Measurements from ENCODE around the gene PIPOX. TPM values are rescaled to one million over a fixed set of nuclear protein-coding genes. Genes with fewer than 3 reads are reported as not detected.

The PIPOX gene
- total and polyA plus RNA-seq, 2 donors from 2014 or later = 2.8 to 78.0 TPM

GRCh38 chr17:29066606-29067005, 23.7 kb downstream of the PIPOX start:
- intact Hi-C loops (cut with DNase I) = no loop called here
- no peaks in the 10 kb centered on the region for H3K27me3 ChIP-seq (ENCODE audit: control insufficient read depth, insufficient read depth, low read length)
- TF ChIP-seq CTCF (IDR thresholded peaks at IDR 0.05; ENCODE audit: borderline replicate concordance, extremely low read depth, insufficient read depth) = no peak
- no peaks in the 10 kb centered on the region for H3K36me3 ChIP-seq (ENCODE audit: control insufficient read depth in 2 of 3, insufficient read depth in 3 of 3, low read length in 3 of 3)
- H3K27ac ChIP-seq (ENCODE audit: low read depth in 2 of 2, low read length in 2 of 2) = no peak overlapping the region
- H3K4me3 ChIP-seq (ENCODE audit: low read length in 3 of 3) = no peak overlapping the region
- no peaks in the 10 kb centered on the region for H3K9me3 ChIP-seq (ENCODE audit: control insufficient read depth in 2 of 3, insufficient read depth in 1 of 3, low read length in 3 of 3)
- DNase-seq = no peak
- no peak for FAIRE-seq
- H3K4me1 ChIP-seq (ENCODE audit: control insufficient read depth in 2 of 3, insufficient read depth in 2 of 3, low read depth in 1 of 3, low read length in 3 of 3) = no peaks in the 10 kb centered on the region
- H3K9ac ChIP-seq (ENCODE audit: low read length in 3 of 3) = no peak overlapping the region

GRCh38 chr17:29068818-29069217, 25.9 kb downstream of the PIPOX start:
- Histone ChIP-seq H3K27me3 (ENCODE audit: control insufficient read depth, insufficient read depth, low read length) (no peaks in the 10 kb centered on the region), H3K9me3 (ENCODE audit: control insufficient read depth in 2 of 3, insufficient read depth in 1 of 3, low read length in 3 of 3) (no peaks in the 10 kb centered on the region), H3K27ac (ENCODE audit: low read depth in 2 of 2, low read length in 2 of 2) (no peak overlapping the region), H3K4me3 (ENCODE audit: low read length in 3 of 3) (no peak overlapping the region), H3K4me1 (ENCODE audit: control insufficient read depth in 2 of 3, insufficient read depth in 2 of 3, low read depth in 1 of 3, low read length in 3 of 3) (no peaks in the 10 kb centered on the region), H3K36me3 (ENCODE audit: control insufficient read depth in 2 of 3, insufficient read depth in 3 of 3, low read length in 3 of 3) (no peaks in the 10 kb centered on the region), H3K9ac (ENCODE audit: low read length in 3 of 3) (no peak overlapping the region)
- intact Hi-C loops (cut with DNase I) = no loop called here
- DNase-seq (no peak), FAIRE-seq (no peak)
- no peak for TF ChIP-seq CTCF (IDR thresholded peaks at IDR 0.05; ENCODE audit: borderline replicate concordance, extremely low read depth, insufficient read depth)

- H3K4me3 ChIP-seq (ENCODE audit: low read length in 3 of 3) = no peak overlapping the region
- H3K27ac ChIP-seq (ENCODE audit: low read depth in 2 of 2, low read length in 2 of 2) = no peak overlapping the region
- FAIRE-seq (no peak), DNase-seq (peak in 4 of 5 donors; percentile 64 to 76 (median 70))
- no peaks in the 10 kb centered on the region for H3K4me1 ChIP-seq (ENCODE audit: control insufficient read depth in 2 of 3, insufficient read depth in 2 of 3, low read depth in 1 of 3, low read length in 3 of 3)
- no peaks in the 10 kb centered on the region for H3K9me3 ChIP-seq (ENCODE audit: control insufficient read depth in 2 of 3, insufficient read depth in 1 of 3, low read length in 3 of 3)
- intact Hi-C loops (cut with DNase I) = no loop called here
- no peak for TF ChIP-seq CTCF (IDR thresholded peaks at IDR 0.05; ENCODE audit: borderline replicate concordance, extremely low read depth, insufficient read depth)
- H3K36me3 ChIP-seq (ENCODE audit: control insufficient read depth in 2 of 3, insufficient read depth in 3 of 3, low read length in 3 of 3) = no peaks in the 10 kb centered on the region
- no peak overlapping the region for H3K9ac ChIP-seq (ENCODE audit: low read length in 3 of 3)
- H3K27me3 ChIP-seq (ENCODE audit: control insufficient read depth, insufficient read depth, low read length) = no peaks in the 10 kb centered on the region
These were observed 26.6 kb downstream of the PIPOX start for GRCh38 chr17:29069526-29070041.

- H3K4me1 ChIP-seq (ENCODE audit: control insufficient read depth in 2 of 3, insufficient read depth in 2 of 3, low read depth in 1 of 3, low read length in 3 of 3) = no peaks in the 10 kb centered on the region
- TF ChIP-seq CTCF (IDR thresholded peaks at IDR 0.05; ENCODE audit: borderline replicate concordance, extremely low read depth, insufficient read depth) = no peak
- H3K27ac ChIP-seq (ENCODE audit: low read depth in 2 of 2, low read length in 2 of 2) = no peak overlapping the region
- no peak for FAIRE-seq
- intact Hi-C loops (cut with DNase I) = no loop called here
- H3K4me3 ChIP-seq (ENCODE audit: low read length in 3 of 3) = no peak overlapping the region
- H3K36me3 ChIP-seq (ENCODE audit: control insufficient read depth in 2 of 3, insufficient read depth in 3 of 3, low read length in 3 of 3) = no peaks in the 10 kb centered on the region
- H3K27me3 ChIP-seq (ENCODE audit: control insufficient read depth, insufficient read depth, low read length) = no peaks in the 10 kb centered on the region
- H3K9ac ChIP-seq (ENCODE audit: low read length in 3 of 3) = no peak overlapping the region
- no peaks in the 10 kb centered on the region for H3K9me3 ChIP-seq (ENCODE audit: control insufficient read depth in 2 of 3, insufficient read depth in 1 of 3, low read length in 3 of 3)
- no peak for DNase-seq
These were observed 27.4 kb downstream of the PIPOX start for GRCh38 chr17:29070308-29070707.

All from kidney (tissue), 14 donors.